CMK (cell line): ENCODE measurements around the gene POLR2L.

ENCODE experiments used
- DNase-seq: peaks from one replicate; pipeline ENCODE4 v3.0.0-alpha.2; 2010; ENCODE audit warnings: low read depth

POLR2L gene

DNA sequence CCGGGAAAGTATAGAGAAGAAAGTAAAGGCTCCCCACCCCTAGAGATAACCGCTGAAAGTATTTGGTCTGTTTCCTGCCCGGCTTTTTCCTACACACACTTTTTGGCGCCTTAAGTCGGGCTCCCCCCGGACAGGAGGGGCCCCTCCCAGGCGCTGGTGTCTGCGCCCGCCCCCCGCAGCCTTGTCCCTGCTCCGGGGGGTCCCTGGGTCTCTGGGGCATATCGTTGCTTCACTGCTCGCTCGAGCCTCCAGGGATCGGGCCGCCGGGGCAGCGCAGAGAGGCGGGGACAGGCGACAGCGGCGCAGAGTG, 15.5 kb downstream of the POLR2L start:
- no peak for DNase-seq

DNA sequence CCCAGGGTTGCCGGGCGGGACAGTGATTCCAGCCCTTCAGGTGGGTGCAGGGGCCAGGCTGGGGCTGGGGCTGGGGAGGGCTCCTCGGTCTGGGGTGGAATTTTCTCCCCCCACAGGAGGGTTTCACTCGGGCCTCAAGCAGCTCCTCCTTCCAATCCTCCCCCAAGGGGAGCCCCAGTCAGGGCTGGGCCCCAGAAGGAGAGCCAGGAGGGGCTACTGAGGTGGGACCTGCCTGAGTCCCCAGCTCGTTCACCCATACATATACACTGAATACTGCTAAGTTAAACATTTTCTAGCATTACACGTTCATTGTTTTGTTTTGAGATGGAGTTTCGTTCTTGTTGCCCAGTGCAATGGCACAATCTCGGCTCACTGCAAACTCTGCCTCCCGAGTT, 16.1 kb downstream of the POLR2L start:
- no peak for DNase-seq

DNA sequence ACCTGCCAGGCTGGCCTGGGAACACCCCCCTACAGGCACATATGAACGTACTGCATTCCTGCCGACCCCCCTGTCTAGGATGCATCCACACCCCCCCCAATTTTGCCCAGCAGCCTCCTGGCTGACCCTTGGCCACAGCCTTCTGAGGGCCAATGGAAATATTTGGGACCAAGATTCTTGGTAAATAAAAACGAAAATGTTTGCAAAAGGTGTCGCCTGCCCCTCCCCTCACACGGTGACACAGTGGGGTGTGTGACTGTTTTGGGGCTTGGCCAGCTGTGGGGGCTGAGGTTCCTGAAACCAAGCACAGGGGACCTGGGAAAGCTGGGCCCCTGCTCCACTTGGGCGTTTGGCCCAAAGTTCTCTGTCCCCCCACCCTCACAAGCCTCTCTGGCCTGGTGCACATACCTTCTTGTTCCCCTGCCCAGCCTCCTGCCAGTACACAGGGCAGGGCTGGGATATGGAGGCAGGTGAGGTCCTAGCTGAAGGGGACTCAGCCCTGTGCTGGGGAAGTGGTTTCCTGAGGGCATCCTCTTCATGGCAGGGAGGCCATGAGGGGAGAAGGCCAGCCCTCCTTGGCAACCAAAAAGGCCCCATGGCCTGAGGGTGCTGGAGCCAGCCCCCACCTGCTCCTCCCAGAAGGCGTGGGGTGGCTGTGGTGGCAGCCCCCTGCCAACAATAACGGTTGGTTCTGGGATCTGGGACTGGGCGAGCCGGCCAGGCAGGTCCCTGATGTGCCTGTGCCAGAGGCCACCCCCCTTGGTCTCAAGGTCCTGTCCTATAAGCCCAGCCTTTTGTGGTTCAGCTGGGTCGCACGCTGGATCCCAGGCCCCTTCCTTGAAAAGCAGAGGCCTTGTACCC, 16.7 kb downstream of the POLR2L start:
- DNase-seq: no peak

DNA sequence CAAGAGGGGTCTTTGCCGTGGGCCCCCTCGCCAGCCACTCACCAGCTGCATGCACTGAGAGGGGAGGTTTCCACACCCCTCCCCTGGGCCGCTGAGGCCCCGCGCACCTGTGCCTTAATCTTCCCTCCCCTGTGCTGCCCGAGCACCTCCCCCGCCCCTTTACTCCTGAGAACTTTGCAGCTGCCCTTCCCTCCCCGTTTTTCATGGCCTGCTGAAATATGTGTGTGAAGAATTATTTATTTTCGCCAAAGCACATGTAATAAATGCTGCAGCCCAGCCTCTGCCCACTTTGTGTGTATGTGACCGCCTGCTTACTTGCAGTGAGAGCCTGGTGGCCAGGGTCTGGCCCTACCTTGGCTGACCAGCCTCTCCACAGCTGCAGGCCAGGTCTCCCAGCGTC, 17.4 kb downstream of the POLR2L start:
- DNase-seq: no peak

DNA sequence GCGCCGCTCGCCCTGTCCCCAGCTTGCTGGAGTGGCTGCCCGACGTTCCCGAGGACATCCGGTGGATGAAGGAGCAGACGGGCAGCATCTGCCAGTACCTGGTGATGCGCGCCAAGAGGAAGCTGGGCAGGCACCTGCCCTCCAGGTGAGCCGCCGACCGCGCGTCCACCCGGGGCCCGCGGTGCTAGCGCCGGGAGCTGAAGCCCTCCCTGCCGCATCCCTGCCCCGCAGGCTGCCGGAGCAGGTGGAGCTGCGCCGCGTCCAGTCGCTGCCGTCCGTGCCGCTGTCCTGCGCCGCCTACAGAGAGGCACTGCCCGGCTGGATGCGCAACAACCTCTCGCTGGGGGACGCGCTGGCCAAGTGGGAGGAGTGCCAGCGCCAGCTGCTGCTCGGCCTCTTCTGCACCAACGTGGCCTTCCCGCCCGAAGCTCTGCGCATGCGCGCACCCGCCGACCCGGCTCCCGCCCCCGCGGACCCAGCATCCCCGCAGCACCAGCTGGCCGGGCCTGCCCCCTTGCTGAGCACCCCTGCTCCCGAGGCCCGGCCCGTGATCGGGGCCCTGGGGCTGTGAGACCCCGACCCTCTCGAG, 17.9 kb downstream of the POLR2L start:
- DNase-seq: no peak

DNA sequence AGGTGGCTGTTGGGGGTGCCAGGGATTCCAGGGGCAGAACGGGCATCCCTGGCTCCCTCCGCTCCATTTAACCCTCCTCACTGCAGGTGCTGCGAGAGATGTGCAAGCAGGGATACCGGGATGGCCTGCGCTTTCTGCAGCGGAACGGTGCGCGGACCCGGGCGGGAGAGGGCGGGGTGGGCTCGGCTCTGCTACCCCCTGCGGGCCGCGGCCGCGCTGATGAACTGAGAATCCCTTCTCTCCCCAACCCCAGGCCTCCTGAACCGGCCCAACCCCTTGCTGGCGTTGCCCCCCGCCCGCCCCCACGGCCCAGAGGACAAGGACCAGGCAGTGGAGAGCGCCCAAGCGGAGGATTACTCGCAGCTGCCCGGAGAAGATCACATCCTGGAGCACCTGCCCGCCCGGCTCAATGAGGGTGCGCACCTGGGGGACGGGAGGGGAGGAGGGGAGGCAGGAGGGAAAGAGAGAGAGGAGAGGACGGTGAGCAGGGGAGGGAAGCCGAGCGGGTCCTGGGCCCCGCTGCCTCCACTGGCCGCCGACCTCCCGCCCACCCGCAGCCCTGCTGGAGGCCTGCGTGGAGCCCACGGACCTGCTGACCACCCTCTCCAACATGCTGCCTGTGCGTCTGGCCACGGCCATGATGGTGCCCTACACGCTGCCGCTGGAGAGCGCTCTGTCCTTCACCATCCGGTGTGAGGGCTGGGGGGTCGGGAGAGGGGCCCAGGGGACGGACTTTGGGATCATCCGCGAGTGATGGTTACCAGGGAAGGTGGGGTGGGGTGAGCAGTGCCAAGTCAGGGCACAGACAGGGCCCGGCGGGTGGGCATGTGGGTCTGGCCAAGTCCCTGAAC, 18.7 kb downstream of the POLR2L start:
- no peak for DNase-seq

DNA sequence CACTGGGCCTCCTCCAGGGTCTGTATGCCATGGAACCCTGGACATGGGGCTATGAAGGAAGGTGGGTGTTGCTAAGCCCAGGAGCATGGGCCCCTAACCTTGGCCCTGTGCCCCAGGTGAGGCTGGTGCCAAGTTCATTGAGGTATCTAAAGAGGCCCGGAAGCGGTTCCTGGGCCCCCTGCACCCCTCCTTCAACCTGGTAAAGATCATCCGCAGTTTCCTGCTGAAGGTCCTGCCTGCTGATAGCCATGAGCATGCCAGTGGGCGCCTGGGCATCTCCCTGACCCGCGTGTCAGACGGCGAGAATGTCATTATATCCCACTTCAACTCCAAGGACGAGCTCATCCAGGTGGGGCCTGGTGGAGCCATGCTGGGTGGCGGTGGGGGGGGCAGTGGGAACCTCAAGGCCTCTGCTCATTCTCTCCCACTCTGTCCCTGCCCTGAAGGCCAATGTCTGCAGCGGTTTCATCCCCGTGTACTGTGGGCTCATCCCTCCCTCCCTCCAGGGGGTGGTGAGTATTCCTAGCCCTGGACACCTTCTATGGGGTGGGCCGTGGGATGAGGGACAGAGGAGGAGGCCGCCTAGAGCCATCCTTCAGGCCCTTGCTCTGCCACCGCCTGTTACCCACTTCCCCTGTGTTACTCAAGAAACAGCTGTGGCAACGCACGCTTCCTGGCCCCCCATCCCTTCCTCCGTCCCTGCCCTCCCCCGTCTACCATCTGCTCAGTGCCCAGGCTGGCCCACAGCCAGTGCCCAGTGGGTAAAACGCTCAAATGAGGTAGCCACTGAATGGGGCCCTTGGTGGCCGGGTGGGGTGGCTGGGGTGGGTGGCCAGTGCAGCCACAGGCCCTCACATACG, 20.6 kb downstream of the POLR2L start:
- DNase-seq: no peak

DNA sequence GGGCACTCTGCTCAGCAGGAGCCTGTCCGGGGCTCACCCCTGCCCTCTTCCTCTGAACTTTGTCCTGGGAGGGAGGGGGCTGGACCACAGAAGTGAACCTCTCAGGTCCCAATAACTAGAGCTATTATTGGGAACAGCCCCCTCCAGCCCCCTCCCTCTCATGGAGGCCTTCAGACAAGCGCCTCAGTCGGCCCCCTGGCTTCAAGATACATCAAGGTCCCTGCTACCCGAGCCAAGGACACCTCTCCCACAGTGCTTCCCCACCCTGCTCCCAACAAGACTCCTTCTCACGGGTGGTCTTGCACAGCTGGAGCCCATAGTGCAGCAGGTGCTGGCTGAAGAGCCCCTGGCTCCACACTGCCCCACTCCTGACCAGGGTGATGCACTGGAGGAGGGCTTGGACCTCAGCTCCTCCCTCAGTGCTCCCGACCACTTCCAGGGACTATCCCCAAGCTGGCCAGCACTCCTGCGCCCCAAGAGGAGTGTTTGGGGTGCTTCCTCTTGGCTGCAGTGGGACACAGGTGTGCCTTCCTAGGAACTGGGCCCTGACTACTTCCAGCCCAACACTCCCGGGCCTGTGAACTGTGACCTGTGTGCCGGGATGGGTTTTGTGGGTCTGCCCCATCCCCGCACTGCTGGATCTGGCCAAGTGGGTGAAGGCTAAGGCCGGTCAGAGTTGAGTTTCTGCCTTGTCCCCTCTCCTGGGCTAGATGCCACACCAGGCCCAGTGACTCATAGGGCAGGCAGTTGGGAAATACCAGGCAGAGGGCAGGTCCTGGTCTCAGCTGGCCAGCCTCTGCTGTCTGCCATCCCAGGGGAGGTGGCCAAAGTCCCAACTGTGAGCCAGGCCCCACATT, 21.4 kb downstream of the POLR2L start:
- no peak for DNase-seq

DNA sequence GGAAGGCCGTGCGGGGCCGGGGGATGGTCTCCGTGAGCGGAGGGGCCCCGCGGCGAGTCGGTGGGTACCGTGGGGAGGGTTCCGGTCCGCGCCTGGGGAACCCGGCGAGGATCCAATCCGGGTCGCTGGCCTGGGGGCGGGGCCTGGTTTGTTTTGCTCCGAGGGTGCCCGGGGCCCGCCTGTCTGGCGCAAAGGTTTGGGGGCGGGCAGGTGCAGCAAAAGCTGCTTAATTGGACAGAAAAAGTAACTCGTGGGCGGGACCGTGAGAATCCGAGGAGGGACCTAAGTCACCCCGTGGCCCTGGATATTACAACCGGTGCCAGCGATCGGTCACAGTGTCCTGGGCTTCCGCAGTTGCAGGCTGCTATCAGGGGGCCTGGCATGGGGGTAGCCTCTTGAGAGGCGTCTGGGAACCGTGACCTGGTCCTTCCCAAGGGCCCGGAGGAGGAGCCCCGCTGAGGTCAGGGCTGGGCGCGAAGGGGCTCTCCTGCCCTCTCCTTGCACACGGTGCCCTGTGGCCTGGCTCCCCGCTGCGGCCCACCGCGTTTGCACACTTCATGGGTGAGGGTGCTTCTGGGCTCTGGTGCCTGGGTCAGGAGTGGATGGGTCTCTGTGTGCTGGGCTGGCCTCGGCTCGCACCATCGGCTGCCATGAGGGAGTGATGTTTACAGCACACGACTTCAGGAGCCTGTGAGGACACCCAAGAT, 22.2 kb downstream of the POLR2L start:
- DNase-seq: no peak

DNA sequence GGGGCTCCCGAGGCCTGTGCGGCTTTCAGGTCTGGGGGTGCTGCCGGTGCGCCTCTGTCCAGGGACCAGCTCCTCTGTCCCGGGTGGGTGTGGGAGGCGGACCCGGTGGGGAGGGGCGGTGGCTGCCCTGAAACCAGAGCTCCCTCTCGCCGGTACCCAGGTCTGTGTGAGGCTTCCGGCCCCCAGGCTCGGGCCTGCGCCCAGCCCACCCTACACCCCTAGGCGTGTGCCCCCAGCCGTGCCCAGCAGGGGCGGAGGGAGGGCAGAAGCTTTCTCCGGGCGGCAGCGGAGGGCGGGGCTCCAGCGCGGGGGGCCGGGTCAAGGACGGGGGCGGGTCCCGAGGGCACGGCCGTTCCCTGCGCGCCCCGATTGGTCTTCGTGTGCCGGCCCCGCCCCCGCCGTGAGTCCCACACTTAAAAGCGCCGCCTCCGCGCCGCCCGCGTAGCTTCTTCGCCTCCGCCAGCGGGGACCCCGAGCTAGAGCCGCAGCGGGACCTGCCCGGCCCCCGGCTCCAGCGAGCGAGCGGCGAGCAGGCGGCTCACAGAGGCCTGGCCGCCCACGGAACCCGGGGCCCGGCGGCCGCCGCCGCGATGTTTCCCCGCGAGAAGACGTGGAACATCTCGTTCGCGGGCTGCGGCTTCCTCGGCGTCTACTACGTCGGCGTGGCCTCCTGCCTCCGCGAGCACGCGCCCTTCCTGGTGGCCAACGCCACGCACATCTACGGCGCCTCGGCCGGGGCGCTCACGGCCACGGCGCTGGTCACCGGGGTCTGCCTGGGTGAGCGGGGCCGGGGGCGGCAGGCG, 23.0 kb downstream of the POLR2L start:
- DNase-seq: no peak

DNA sequence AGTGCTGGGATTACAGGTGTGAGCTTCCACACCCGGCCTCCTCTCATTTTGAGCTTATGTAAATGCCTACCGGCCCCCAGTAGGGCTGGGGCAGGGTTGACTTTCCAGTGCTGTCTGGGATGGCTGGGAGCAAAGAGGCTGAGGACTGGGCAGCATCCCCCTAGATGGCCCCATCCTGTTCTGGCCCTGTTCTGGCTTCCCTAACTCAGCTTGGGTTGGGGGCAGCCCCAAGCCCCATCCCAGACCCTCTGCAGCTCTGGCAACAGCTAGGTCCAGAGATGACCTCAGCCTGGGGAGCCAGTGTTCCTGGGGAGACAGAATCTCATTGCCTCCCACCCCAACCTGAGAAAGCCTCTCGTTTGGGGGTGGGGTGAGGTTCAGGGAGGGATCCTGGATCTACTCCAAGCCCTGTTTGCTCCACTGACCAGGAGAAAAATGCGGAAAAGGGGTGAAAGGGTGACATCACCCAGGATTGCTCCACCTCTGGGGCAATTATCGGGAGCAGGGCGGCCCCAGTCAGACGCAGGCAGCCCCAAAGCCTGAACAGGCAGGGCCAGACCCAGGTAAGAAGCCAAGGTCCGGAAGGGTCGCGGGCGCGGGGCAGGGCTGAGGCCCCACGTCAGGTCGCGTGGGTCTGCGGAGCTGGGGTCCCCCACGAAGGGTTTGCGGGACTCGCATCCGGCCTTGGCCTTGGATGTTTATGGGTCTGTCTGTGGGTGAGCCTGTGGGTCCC, 23.8 kb downstream of the POLR2L start, which contains the start of gene PNPLA2:
Gene PNPLA2, plus strand, starts transcription at position 519 of the 733 bp plus-strand sequence. CDS start 805 bp downstream, outside the sequence.
- no peak for DNase-seq

DNA sequence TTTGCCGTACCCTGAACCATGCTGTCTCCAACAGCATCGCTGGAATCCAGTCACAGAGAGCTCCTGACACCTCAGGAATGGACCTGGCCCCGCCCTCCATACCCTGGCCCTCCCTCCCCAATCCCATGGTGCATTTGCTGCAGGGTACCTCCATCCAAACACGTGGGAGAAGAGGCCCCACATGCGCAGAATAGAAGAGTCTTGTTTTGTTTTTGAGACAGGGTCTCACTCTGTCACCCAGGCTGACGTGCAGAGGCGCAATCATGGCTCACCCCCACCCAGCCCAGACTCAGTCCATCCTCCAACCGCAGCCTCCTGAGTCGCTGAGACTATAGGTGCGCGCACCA, 25.9 kb downstream of the POLR2L start:
- DNase-seq: no peak

DNA sequence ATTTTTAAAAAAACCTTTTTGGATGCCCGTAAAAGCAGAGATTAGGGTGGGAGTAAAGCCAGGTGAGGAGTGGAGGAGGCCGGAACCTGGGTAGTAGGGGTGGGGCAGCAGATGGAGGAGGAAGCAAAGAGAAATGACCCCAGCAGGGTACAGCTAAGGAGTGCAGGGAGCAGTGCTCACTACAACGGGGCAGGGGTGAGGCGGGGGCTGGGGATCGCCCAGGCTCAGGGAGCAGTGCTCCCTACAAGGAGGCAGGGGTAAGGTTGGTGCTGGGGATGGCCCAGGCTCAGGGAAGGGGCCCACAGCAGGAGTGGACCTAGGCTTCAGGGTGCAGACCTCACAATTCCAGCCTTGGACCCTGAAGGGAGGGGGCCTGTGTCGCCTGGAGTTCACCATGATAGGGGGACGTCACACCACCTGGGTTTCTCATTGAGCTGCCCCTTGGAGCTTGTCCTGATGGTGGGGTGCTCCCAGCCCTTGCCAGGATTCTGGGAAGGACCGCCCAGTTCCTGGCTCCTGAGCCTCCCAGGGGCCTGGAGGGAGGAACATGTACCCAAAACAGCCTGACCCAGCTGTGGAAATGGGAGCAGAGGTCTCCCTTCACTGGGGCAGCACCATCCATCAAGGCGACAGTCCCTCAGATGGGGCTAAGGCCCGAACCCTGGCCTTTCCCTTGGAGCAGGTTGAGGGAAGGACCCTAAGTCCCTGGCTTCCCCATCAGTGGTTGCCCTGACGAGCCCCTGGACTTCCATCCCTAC, 26.5 kb downstream of the POLR2L start:
- DNase-seq: no peak

DNA sequence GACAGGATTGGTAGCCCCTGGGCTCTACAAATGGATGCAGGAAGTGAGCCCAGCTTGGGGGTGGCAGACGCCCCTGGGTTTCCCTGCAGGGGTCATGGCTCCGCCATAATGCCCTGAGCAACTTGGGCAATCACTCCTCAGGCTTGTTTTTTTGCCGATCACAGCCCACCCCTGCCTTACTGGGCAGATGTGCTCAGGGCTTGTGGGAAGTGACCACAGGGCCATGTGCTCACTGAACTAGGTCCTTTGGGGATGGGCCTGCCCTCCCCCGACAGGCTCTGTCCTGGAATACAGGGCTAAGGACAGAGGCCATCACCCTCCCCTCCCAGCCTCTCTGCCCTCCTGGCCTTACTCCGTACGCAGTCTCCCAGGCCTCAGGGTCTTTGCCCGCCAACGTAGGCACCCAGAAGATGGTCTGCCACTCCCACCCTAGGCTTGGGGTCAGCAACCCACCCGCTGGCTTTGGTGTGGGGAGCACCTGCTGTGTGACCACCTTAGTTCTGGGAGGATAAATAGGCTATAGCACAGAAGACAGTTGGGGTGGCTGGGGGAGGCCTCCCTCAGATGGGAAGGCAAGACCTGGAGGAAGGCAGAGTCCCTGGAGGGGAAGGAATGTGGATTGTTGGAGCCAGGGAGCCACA, 28.8 kb downstream of the POLR2L start:
- no peak for DNase-seq

DNA sequence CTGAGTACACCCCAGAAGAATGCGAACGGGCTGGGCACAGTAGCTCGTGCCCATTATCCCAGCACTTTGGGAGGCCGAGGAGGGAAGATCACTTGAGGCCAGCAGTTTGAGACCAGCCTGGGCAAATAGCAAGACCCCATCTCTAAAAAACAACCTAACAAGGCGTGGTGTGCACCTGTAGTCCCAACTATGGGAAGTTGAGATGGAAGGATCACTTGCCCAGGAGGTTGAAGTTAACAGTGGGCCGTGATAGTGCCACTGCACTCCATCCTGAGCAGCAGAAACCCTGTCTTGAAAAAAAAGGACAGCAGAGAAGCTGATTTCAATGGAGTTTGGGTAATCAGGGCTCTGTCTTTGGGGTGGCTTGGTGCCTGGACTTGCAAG, 29.3 kb downstream of the POLR2L start:
- no peak for DNase-seq

DNA sequence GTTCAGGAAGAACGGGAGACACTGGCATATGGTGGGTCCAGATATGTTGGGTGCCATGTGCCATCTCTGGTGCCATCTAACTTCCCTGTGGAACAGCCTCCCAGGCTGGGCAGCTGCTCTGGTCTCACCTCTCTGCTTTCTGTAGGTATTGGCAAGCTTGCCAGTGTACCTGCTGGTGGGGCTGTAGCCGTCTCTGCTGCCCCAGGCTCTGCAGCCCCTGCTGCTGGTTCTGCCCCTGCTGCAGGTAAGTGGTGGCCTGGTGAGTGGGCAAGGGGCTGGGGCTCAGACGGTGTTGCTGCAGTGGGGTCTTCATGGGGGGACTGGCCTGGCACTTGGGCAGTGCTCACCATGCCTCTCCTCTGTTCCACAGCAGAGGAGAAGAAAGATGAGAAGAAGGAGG, 29.9 kb downstream of the POLR2L start:
- DNase-seq: no peak

DNA sequence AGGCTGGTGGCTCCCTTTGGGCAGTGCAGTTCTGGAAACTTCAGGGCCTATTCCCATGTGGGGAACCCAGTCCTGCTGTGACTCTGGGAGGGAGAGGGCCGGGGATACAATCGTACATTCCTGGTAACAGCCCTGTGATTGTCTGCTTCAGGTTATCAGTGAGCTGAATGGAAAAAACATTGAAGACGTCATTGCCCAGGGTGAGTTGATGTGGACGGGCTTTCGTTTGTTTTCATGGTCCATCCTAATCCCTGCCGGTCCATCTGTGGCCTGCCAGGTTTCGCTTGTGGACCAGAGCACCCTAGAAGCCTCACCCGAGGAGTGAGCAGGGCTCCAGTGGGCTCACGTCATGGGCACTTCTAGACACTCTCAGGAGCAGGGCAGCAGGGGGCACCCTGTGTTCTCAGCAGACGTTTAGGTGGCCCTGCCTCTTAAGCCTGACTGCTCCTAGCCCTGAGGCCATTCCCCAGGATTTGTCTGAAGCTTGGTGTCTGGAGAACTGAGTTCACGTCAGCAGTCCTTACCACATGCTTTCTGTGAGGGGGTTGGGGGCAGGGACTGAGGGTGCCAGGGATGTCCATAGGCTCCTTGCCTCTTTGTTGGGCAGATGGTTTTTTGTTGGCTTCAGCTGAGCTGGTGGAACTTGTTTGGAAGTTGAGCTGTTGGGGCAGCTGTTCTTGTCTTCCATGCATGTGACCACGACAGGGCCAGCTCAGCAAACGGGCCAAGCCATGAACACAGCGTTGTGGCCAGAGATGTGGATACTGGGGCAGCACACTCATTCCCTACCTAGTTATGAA, 30.7 kb downstream of the POLR2L start:
- no peak for DNase-seq
